Measurements from ENCODE around the gene PARP2.

- TF ChIP-seq CTCF (IDR thresholded peaks at IDR 0.05), result no peak
- no peak for TF ChIP-seq POLR2A (IDR thresholded peaks at IDR 0.05)
- no peak for TF ChIP-seq POLR2AphosphoS5 (IDR thresholded peaks at IDR 0.05)
Observed at GRCh38 chr14:20347747-20348146, 4.3 kb downstream of the PARP2 start.

All from prostate gland (tissue), 2 donors.